ENCODE data around the gene STMN1. TPM values are rescaled to one million over a fixed set of nuclear protein-coding genes. Genes with fewer than 3 reads are reported as not detected.
A peak's percentile ranks its signal among the peaks of the same experiment; 100 is the strongest.

The STMN1 gene
- total and polyA plus RNA-seq, 9 of the 15 experiments (the other 6 are each of a cell fraction or from before 2014, with no cell fraction given): 269 to 2,153 (median 595) TPM

DNA sequence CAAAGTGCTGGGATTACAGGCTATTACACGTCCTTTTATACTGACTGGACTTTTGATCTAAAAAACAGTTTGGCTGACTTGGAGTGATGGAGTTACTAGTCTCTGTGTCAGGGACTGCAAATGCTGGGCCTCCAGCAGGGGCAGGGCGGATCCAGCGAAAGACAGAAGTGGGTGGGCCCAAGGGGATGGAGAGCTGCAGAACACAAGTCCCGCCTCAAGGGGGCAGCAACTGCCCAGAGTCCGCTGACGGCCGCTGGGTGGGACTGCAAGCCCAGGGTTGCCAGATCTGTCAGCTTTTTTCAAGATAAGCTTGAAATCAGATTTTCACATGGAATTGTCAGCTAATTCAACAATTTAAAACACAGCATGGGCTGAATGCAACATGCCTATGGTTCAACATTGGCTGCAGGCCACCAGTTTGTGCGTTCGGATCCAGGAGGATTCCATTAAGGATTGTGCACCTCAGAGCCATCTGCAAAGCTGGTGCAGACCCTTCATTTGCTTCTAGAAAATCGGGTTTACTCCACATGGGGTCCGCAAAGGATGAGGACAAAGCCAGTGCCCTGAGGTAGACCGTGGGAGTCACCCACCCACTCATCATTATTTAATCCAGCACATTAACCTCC, 10.7 kb downstream of the STMN1 start (continued):
- TF ChIP-seq, protein P1, sequence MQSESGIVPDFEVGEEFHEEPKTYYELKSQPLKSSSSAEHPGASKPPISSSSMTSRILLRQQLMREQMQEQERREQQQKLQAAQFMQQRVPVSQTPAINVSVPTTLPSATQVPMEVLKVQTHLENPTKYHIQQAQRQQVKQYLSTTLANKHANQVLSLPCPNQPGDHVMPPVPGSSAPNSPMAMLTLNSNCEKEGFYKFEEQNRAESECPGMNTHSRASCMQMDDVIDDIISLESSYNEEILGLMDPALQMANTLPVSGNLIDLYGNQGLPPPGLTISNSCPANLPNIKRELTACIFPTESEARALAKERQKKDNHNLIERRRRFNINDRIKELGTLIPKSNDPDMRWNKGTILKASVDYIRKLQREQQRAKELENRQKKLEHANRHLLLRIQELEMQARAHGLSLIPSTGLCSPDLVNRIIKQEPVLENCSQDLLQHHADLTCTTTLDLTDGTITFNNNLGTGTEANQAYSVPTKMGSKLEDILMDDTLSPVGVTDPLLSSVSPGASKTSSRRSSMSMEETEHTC (IDR thresholded peaks at IDR 0.05): no peak
- TF ChIP-seq HNRNPUL1 (IDR thresholded peaks at IDR 0.05; ENCODE audit: low read length) (0 out of 2 replicates have a peak, but pooled peaks have one; percentile 40), HLTF (IDR thresholded peaks at IDR 0.05) (no peak), TOE1 (IDR thresholded peaks at IDR 0.05; ENCODE audit: borderline replicate concordance) (peak; percentile 69), TOE1 (CRISPR knock-in tag; IDR thresholded peaks at IDR 0.05; ENCODE audit: borderline replicate concordance, low read depth) (0 out of 2 replicates have a peak, but pooled peaks have one; percentile 48), GABPB1 (CRISPR knock-in tag; IDR thresholded peaks at IDR 0.05) (peak; percentile 17; the same call in 1 of the 2 replicates)
- TF ChIP-seq, protein P2, sequence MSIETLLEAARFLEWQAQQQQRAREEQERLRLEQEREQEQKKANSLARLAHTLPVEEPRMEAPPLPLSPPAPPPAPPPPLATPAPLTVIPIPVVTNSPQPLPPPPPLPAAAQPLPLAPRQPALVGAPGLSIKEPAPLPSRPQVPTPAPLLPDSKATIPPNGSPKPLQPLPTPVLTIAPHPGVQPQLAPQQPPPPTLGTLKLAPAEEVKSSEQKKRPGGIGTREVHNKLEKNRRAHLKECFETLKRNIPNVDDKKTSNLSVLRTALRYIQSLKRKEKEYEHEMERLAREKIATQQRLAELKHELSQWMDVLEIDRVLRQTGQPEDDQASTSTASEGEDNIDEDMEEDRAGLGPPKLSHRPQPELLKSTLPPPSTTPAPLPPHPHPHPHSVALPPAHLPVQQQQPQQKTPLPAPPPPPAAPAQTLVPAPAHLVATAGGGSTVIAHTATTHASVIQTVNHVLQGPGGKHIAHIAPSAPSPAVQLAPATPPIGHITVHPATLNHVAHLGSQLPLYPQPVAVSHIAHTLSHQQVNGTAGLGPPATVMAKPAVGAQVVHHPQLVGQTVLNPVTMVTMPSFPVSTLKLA (conservative IDR thresholded peaks at IDR 0.05): peak; percentile 48 to 58; a peak in 3 of 4 replicates
- TF ChIP-seq, protein P3, sequence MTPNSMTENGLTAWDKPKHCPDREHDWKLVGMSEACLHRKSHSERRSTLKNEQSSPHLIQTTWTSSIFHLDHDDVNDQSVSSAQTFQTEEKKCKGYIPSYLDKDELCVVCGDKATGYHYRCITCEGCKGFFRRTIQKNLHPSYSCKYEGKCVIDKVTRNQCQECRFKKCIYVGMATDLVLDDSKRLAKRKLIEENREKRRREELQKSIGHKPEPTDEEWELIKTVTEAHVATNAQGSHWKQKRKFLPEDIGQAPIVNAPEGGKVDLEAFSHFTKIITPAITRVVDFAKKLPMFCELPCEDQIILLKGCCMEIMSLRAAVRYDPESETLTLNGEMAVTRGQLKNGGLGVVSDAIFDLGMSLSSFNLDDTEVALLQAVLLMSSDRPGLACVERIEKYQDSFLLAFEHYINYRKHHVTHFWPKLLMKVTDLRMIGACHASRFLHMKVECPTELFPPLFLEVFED (CRISPR knock-in tag; conservative IDR thresholded peaks at IDR 0.05): 0 out of 2 replicates have a peak, but pooled peaks have one; percentile 19
